NCI-H1092 (cell line): ENCODE measurements around the gene SFSWAP.
"Not testable (repeated sequence)": the region's sequence is repeated elsewhere in the genome, so short reads cannot be mapped to it uniquely, and the experiment has no call there.

Experiments used
- DNase-seq: peaks from one replicate; lab custom pipeline; 2025; lab: John Stamatoyannopoulos, UW

Gene SFSWAP

GRCh38 chr12:131736446-131737149 is 25.7 kb downstream of the SFSWAP start:
- no peak for DNase-seq

GRCh38 chr12:131737150-131737827 is 26.4 kb downstream of the SFSWAP start:
- no peak for DNase-seq

- no peak for DNase-seq
Observed at GRCh38 chr12:131738196-131738595, 27.3 kb downstream of the SFSWAP start.

GRCh38 chr12:131740626-131741025 is 29.7 kb downstream of the SFSWAP start:
- no peak for DNase-seq

- not testable (repeated sequence) for DNase-seq
Observed at GRCh38 chr12:131742761-131743160, 31.9 kb downstream of the SFSWAP start.

DNA sequence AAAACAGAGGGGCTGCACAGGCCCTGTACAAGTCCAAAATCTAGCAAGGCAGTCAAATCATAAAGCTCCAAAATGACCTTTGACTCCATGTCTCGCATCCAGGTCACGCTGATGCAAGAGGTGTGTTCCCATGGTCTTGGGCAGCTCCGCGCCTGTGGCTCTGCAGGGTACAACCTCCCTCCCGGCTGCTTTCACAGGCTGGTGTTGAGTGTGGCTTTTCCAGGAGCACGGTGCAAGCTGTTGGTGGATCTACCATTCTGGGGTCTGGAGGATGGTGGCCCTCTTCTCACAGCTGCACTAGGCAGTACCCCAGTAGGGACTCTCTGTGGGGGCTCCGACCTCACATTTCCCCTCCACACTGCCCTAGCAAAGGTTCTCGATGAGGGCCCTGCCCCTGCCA is 32.5 kb downstream of the SFSWAP start:
- not testable (repeated sequence) for DNase-seq

DNA sequence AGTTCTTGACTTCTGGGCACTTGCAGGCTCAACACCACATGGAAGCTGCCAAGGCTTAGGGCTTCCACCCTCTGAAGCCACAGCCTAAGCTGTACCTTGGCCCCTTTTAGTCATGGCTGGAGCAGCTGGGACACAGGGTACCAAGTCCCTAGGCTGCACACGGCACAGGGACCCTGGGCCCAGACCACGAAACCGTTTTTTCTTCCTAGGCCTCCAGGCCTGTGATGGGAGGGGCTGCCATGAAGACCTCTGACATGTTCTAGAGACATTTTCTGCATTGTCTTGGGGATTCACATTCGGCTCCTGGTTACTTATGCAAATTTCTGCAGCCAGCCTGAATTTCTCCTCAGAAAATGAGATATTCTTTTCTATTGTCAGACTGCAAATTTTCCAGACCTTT is 33.0 kb downstream of the SFSWAP start:
- not testable (repeated sequence) for DNase-seq

DNA sequence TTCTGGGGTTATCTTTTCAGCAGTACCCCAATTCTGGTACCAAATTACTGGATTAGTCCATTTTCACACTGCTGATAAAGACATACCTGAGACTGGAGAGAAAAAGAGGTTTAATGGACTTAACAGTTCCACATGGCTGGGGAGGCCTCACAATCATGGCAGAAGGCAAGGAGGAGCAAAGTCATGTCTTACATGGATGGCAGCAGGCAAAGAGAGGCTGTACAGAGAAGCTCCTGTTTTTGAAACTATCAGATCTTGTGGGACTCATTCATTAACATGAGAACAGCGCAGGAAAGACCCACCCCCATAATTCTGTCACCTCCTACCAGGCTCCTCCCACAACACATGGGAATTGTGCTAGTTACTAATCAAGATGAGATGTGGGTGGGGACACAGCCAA is 33.8 kb downstream of the SFSWAP start:
- DNase-seq: not testable (repeated sequence)

- no peak for DNase-seq
Observed at GRCh38 chr12:131745706-131746105, 34.8 kb downstream of the SFSWAP start.

DNA sequence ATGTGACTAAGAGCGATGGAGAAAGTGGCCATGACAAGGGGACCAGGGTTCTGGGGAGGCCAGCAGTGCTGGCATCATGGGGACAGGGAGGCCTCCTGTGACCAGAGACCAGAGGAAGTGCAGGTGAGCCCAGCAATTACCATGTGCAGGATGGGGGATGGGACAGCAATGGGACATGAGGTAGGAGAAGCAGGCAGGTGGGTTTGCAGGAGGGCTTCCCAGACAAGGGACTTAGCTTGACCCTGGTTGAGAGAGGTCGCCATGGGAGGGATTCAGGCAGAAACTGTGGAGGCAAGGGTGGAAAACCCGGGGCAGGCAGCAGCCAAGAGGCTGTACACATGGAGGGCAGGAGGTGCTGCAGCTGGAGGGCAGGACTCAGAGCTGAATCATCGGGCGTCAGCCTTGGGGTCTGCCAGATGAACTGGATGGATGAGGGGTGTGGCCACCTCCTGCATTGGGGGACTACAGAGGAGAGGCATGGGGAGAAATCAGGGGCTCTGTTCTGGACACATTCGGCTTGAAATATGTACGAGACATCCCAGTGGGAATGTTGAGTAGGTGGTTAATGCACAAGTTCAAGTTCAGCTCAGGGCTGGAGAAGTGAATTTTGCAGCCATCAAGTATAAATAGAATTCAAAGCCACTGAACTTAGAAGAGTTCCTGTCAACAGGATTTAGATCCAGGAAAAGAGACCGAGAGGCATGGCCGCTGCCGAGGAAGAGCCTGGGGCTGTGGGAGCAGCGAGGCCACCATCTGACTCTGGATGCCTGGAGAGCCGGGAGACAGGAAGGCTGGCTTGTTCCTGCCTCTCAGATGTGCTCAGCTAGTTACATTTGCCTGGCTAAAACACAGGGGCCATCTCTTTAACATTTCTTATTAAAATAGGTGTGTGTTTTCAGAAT is 36.6 kb downstream of the SFSWAP start:
- no peak for DNase-seq

GRCh38 chr12:131749618-131750315 is 38.9 kb downstream of the SFSWAP start:
- DNase-seq: no peak

DNA sequence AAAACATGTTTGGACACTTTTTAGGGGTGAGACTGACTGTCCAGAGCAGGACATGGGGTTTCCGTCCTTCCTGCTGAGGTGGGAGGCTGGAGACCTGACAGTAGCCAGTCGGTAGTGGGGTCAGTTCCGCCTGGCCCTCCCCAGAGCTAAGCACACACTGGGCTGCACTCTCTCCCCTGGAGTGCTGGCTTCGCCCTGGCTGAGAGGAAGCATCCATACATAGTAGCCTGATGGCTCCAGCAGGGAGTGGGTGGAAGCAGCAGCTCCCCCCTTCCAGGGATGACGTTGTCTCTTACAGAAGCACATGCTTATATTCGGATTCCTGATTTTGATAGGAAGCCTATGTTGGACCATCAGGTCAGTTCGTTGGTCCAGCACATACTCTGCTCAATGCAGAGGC is 40.4 kb downstream of the SFSWAP start:
- DNase-seq: no peak

GRCh38 chr12:131752451-131752850 is 41.6 kb downstream of the SFSWAP start:
- no peak for DNase-seq

DNA sequence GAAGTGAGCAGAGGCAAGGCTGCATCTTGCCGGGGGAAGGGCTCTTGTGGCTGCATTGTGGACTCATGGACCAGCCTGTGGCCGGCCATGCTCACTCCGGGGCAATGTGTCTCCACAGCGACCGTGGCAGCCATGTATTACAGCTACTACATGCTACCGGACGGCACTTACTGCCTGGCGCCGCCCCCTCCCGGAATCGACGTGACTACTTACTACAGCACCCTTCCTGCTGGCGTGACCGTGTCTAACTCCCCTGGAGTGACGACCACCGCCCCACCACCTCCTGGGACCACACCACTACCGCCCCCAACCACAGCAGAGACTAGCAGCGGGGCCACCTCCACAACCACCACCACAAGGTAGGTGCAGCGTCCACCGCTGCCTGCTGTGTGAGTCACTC is 42.1 kb downstream of the SFSWAP start:
- DNase-seq: no peak

DNA sequence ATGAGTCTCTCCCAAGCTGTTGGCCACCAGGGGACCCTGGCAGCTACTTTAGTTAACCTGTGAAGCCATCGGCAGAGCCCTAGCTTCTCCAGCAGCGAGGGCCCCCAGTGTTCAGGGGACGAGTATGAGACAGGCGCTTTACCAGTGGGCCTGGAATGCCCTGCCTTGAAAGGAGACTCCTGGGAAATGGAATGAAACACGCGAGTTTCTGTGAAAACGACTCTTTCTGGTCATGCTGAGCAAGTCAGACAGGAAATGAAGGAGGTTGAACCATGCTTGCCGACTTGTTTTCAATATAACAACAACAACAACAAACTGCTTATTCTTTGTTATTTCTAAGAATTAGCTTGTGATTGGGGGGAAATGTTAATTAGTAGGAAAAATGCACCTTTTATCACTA is 42.9 kb downstream of the SFSWAP start:
- DNase-seq: no peak

DNA sequence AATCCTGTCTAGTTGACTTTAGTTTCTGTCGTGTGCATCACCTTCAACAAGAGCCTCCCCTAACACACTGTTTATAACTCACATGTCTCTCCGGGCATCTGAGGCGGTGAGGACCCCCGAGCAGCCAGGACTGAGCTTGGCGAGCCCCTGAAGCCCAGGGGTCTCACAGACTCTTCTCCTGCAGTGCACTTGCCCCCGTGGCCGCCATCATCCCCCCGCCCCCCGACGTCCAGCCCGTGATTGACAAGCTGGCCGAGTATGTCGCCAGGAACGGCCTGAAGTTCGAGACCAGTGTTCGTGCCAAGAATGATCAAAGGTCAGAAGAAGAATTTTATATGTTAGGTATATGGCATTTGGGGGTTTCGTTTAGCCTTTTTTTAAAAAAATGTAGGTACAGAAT is 43.3 kb downstream of the SFSWAP start:
- DNase-seq: no peak

DNA sequence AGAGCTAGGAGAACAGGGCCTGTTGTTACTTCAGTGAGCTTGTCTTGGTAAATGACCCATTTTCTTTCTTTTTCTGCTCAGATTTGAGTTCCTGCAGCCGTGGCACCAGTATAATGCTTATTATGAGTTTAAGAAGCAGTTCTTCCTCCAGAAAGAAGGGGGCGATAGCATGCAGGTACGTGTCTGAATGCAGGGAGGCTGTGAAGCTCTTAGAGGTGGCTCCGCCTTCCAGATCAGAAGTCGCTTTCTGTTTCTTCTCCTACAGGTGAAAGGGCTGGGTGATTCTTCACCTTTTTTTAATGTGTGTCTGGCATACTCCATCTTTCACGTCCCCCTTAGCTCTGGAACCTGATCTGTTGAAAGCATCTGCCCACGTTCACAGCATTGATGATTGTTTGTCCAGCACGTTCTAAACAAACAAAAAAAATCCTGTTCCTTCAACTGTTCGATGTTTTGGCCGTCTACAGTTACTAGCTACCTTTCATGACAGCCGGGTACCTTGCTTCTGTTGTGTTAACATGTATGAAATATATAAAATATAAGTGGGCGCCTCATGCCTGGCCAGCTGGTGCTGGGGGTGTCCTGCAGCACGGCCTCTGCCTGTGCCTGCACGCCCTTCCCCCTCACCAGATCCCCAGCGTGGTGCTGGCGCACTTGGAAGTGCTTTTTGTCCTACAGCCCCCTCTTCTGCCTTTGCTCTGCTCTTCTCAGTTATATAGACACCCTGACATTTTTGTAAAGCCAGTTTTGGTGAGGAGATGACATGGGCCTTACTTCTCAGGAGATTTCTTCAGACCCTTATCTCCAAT is 44.6 kb downstream of the SFSWAP start:
- DNase-seq: no peak

GRCh38 chr12:131756441-131756840 is 45.6 kb downstream of the SFSWAP start:
- no peak for DNase-seq

- no peak for DNase-seq
Observed at GRCh38 chr12:131757111-131757510, 46.2 kb downstream of the SFSWAP start.

- no peak for DNase-seq
Observed at GRCh38 chr12:131758016-131758739, 47.3 kb downstream of the SFSWAP start.

GRCh38 chr12:131759176-131759575 is 48.3 kb downstream of the SFSWAP start:
- DNase-seq: no peak
